Adrenal gland (tissue), 5 donors: ENCODE measurements around the gene FDXACB1.

ENCODE experiments used
- POLR2A ChIP-seq, 2 donors: fragments of 450-650 bp; IDR thresholded peaks; one replicate each; pipeline ENCODE4 v1.6.1; 2017; ENCODE audit warnings: antibody characterized with exemption in 2 of 2, mild to moderate bottlenecking in 2 of 2, moderate library complexity in 1 of 2
- TF ChIP-seq, protein P1 (sequence below), 6 experiments: fragments of 450-650 bp in 4 of 6; fragments of 200-600 bp in 2 of 6; sonication (generic) in 1 of 6; IDR thresholded peaks; 1 replicate in 5 of 6; 2 replicates in 1 of 6; pipeline versions ENCODE4 v1.5.1 to v1.8.0; 2016 to 2021; ENCODE audit warnings: antibody characterized with exemption in 6 of 6, mild to moderate bottlenecking in 2 of 6, moderate library complexity in 1 of 6
- donor health status: DM: no; HTN: no; CAD: no.

DNA sequence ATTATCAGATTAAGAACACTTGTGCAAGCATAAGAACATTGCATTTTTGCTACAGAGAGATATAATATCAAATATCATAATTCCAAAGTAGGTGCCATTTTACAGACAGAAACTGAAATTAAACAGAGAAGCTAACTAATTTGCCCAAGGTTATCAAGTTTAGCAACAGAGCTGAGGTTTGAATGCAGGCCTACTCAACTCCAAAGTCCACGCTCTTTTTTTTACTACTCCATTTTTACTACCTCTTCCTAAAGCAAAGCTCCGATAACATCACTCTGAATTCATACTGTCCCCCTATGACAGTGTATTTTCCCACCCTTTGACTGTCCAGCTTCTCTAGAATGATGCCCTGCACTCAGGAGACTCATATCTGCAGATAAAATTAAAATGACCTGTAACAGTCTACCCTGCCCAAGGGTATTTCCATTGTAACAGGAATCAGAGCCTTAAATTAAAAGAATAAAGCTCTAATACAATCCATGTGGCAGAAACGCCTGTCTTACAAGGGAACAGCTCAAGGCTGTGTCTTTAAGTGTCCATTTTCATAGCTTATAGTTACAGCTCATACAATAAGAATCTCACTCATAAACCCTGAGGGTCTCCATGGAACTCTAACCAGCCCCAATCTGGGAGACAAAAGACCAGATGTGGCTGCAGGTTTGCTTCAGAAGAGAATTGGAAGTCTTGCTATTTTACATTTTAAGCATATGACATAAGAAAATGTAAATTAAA is 44.4 kb downstream of the FDXACB1 start:
- TF ChIP-seq, protein P1, sequence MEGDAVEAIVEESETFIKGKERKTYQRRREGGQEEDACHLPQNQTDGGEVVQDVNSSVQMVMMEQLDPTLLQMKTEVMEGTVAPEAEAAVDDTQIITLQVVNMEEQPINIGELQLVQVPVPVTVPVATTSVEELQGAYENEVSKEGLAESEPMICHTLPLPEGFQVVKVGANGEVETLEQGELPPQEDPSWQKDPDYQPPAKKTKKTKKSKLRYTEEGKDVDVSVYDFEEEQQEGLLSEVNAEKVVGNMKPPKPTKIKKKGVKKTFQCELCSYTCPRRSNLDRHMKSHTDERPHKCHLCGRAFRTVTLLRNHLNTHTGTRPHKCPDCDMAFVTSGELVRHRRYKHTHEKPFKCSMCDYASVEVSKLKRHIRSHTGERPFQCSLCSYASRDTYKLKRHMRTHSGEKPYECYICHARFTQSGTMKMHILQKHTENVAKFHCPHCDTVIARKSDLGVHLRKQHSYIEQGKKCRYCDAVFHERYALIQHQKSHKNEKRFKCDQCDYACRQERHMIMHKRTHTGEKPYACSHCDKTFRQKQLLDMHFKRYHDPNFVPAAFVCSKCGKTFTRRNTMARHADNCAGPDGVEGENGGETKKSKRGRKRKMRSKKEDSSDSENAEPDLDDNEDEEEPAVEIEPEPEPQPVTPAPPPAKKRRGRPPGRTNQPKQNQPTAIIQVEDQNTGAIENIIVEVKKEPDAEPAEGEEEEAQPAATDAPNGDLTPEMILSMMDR (IDR thresholded peaks at IDR 0.05): no peak
- TF ChIP-seq POLR2A (IDR thresholded peaks at IDR 0.05): no peak
